Hematopoietic multipotent progenitor cell treated with erythropoietin and hydrocortisone succinate and interleukin-3 and kit ligand, for 6 days (in vitro differentiated cells): ENCODE measurements around the gene IGFBP4.

Experiments
- DNase-seq: peaks from one replicate; pipeline ENCODE4 v3.0.0-alpha.2; 2015

IGFBP4 gene

GRCh38 chr17:40432864-40433528 lies 10.3 kb upstream of the IGFBP4 start:
- peak; percentile 35 for DNase-seq

GRCh38 chr17:40433551-40434415 lies 9.5 kb upstream of the IGFBP4 start:
- DNase-seq, result peak; percentile 77

- DNase-seq, result peak; percentile 39
Observed at GRCh38 chr17:40436636-40437035, 6.6 kb upstream of the IGFBP4 start.

- peak; percentile 86 for DNase-seq
Observed at GRCh38 chr17:40437095-40437732, 6.0 kb upstream of the IGFBP4 start.

- DNase-seq, result no peak
Observed at GRCh38 chr17:40440166-40440565, 3.1 kb upstream of the IGFBP4 start.

GRCh38 chr17:40442392-40443195 lies 656 bp upstream of the IGFBP4 start:
- no peak for DNase-seq

- no peak for DNase-seq
Observed at GRCh38 chr17:40443988-40444899, 994 bp downstream of the IGFBP4 start.

- DNase-seq, result peak; percentile 63
Observed at GRCh38 chr17:40445751-40446468, 2.7 kb downstream of the IGFBP4 start.

GRCh38 chr17:40447148-40447644 lies 3.9 kb downstream of the IGFBP4 start:
- DNase-seq, result no peak

- peak; percentile 81 for DNase-seq
Observed at GRCh38 chr17:40447806-40448205, 4.6 kb downstream of the IGFBP4 start.

GRCh38 chr17:40448213-40448638 lies 5.0 kb downstream of the IGFBP4 start:
- peak; percentile 60 for DNase-seq

- DNase-seq, result peak; percentile 48
Observed at GRCh38 chr17:40448639-40449261, 5.5 kb downstream of the IGFBP4 start.

- DNase-seq, result peak; percentile 72
Observed at GRCh38 chr17:40450175-40450574, 6.9 kb downstream of the IGFBP4 start.

GRCh38 chr17:40451420-40451819 lies 8.2 kb downstream of the IGFBP4 start:
- DNase-seq, result no peak

- no peak for DNase-seq
Observed at GRCh38 chr17:40452216-40452787, 9.1 kb downstream of the IGFBP4 start.

GRCh38 chr17:40452921-40453378 lies 9.7 kb downstream of the IGFBP4 start:
- no peak for DNase-seq

GRCh38 chr17:40453881-40454612 lies 10.8 kb downstream of the IGFBP4 start:
- DNase-seq, result no peak

- no peak for DNase-seq
Observed at GRCh38 chr17:40454613-40454995, 11.4 kb downstream of the IGFBP4 start.

- DNase-seq, result no peak
Observed at GRCh38 chr17:40456396-40456951, 13.2 kb downstream of the IGFBP4 start.
